Caco-2 (cell line): ENCODE results near the gene KLHDC9. TPM values are rescaled to one million over a fixed set of nuclear protein-coding genes. Genes with fewer than 3 reads are reported as not detected.

Experiments
- BruUV-seq: library from RNA; stranded (reverse); fragments of 400-500 nt; replicated peaks from 2 replicates; lab custom pipeline; 2021; lab: Mats Ljungman, UMichigan
- CTCF ChIA-PET: fragments of 300-600 bp; sonication (Branson Sonifier 250); formaldehyde crosslinking; loops from one replicate; lab custom pipeline; 2022; ENCODE audit warnings: antibody characterized with exemption; lab: Charles Lee
- POLR2A ChIA-PET: fragments of 300-600 bp; sonication (Branson Sonifier 250); formaldehyde crosslinking; loops from one replicate; lab custom pipeline; 2022; ENCODE audit warnings: antibody characterized with exemption; lab: Charles Lee
- DNase-seq, 2 experiments: peaks; one replicate each; pipeline versions ENCODE4 v3.0.0 to v3.0.0-alpha.2; 2020 to 2022
- H3K27me3 ChIP-seq: replicated peaks from 2 replicates; pipeline ENCODE4 v1.6.0; 2011; ENCODE audit warnings: low read length; ENCODE audit not compliant: control insufficient read depth, insufficient read depth
- H3K36me3 ChIP-seq: 2 replicates; pipeline ENCODE4 v1.5.1; 2011; ENCODE audit warnings: low read length; ENCODE audit not compliant: control insufficient read depth, insufficient read depth
- H3K4me1 ChIP-seq: fragments of 250-450 bp; sonication (Bioruptor Pico); 2 replicates; pipeline ENCODE4 v1.5.1; 2020; ENCODE audit warnings: mild to moderate bottlenecking
- H3K4me3 ChIP-seq: 2 replicates; pipeline ENCODE4 v1.5.1; 2011; ENCODE audit warnings: low read depth, mild to moderate bottlenecking, control low read depth, low read length
- H3K9me3 ChIP-seq: fragments of 250-450 bp; sonication (Bioruptor Pico); 2 replicates; pipeline ENCODE4 v1.5.1; 2020; ENCODE audit warnings: mild to moderate bottlenecking, moderate library complexity
- H3K27ac Mint-ChIP-seq: one replicate; pipeline ENCODE4 v1.8.0; 2022; ENCODE audit warnings: mixed read lengths; ENCODE audit not compliant: unreplicated experiment
- H3K27me3 Mint-ChIP-seq: one replicate; pipeline ENCODE4 v1.8.0; 2022; ENCODE audit warnings: mixed read lengths; ENCODE audit not compliant: insufficient read depth, unreplicated experiment
- H3K36me3 Mint-ChIP-seq: one replicate; pipeline ENCODE4 v1.8.0; 2022; ENCODE audit warnings: mild to moderate bottlenecking, mixed read lengths; ENCODE audit not compliant: insufficient read depth, unreplicated experiment
- H3K4me1 Mint-ChIP-seq: one replicate; pipeline ENCODE4 v1.8.0; 2022; ENCODE audit warnings: low read depth, mixed read lengths; ENCODE audit not compliant: unreplicated experiment
- H3K4me3 Mint-ChIP-seq: one replicate; pipeline ENCODE4 v1.8.0; 2022; ENCODE audit warnings: mild to moderate bottlenecking, moderate library complexity, mixed read lengths; ENCODE audit not compliant: unreplicated experiment
- H3K9me3 Mint-ChIP-seq: one replicate; pipeline ENCODE4 v1.8.0; 2022; ENCODE audit warnings: mixed read lengths; ENCODE audit not compliant: unreplicated experiment
- intact Hi-C: fragments of 100-400 bp; cut with micrococcal nuclease; formaldehyde crosslinking; loops from one replicate; pipeline ENCODE4 v1.10.0; 2022; ENCODE audit not compliant: unreplicated experiment
- total RNA-seq: library from RNA; stranded (reverse); gene quantifications from 2 replicates; pipeline ENCODE4 v1.2.3, GENCODE V29; 2022
- TF ChIP-seq, protein P1 (sequence below), 2 experiments: fragments of 200-600 bp in 1 of 2; IDR thresholded peaks; 1 replicate in 1 of 2; 2 replicates in 1 of 2; pipeline versions ENCODE4 v1.5.1 to v1.8.0; 2011 to 2022; ENCODE audit warnings: antibody characterized with exemption in 1 of 2, control low read depth in 1 of 2, inconsistent platforms in 1 of 2, low read depth in 1 of 2, low read length in 1 of 2, mild to moderate bottlenecking in 1 of 2, moderate library complexity in 1 of 2; ENCODE audit not compliant: insufficient read depth in 1 of 2, severe bottlenecking in 1 of 2, unreplicated experiment in 1 of 2

The KLHDC9 gene
- total RNA-seq, 1 experiment from 2014 or later, result 2.0 TPM

GRCh38 chr1:161072751-161073449, 25.3 kb upstream of the KLHDC9 start:
- Histone ChIP-seq H3K27me3 (no peaks in the 10 kb centered on the region), H3K4me3 (no peak overlapping the region), H3K4me1 (no peaks in the 10 kb centered on the region), H3K9me3 (no peaks in the 10 kb centered on the region), H3K36me3 (no peaks in the 10 kb centered on the region)
- no peak for DNase-seq
- no TSS peak for BruUV-seq
- Mint-ChIP-seq H3K4me3 (no peak overlapping the region), H3K27ac (no peak overlapping the region), H3K9me3 (no peaks in the 10 kb centered on the region), H3K27me3 (no peaks in the 10 kb centered on the region), H3K36me3 (peaks cover 4% of the 10 kb centered on the region), H3K4me1 (peaks cover 9% of the 10 kb centered on the region)
- POLR2A ChIA-PET, result interaction anchor here (1.7 kb wide), 1 partner anchor 52 kb away, joined by 4 read pairs; the partner anchor contains the start of gene F11R
- intact Hi-C loops, result loop anchor here (1.0 kb wide), 1 partner anchor 25 kb away; the partner anchor contains the start of gene KLHDC9
- TF ChIP-seq, protein P1, sequence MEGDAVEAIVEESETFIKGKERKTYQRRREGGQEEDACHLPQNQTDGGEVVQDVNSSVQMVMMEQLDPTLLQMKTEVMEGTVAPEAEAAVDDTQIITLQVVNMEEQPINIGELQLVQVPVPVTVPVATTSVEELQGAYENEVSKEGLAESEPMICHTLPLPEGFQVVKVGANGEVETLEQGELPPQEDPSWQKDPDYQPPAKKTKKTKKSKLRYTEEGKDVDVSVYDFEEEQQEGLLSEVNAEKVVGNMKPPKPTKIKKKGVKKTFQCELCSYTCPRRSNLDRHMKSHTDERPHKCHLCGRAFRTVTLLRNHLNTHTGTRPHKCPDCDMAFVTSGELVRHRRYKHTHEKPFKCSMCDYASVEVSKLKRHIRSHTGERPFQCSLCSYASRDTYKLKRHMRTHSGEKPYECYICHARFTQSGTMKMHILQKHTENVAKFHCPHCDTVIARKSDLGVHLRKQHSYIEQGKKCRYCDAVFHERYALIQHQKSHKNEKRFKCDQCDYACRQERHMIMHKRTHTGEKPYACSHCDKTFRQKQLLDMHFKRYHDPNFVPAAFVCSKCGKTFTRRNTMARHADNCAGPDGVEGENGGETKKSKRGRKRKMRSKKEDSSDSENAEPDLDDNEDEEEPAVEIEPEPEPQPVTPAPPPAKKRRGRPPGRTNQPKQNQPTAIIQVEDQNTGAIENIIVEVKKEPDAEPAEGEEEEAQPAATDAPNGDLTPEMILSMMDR (IDR thresholded peaks at IDR 0.05; ENCODE audit: insufficient read depth in 1 of 2, low read depth in 1 of 2, low read length in 1 of 2, severe bottlenecking in 1 of 2, unreplicated experiment in 1 of 2), result no peak
- CTCF ChIA-PET, result interaction anchor here (0.7 to 3.4 kb wide), 3 partner anchors 25 to 76 kb away, joined by 3 to 32 read pairs (median 4); partner anchors contain the start of gene KLHDC9

DNA sequence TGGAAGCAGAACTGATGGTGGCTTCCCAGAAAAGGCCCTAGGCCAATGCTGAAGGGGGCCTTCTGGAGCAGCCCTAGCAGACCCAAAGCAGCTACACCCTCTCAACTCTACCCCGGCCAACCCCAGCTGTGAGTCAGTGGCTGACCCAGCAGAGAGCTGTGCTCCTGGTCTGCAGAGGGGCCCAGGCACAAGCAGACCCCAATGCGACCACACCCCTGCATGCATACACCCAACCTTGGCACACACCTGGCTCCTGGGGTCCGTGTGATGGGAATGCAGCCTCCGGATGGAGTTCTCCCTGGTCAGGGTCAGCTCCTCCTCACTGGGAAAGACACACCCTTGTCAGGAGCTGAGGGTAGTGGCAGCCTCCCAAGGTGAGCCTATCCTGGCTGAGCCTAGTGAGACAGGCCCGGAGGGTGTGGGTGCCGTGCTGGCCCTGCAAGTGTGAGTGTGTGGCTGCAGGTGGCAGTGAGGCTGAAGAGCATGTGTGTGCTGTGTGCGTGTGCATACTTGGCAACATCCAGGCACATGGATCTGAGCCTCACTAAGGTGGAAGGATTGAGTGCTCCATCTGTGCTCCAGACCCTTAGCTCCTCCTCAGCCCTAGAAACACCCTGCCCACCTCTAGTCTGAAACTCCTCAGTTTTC, 24.6 kb upstream of the KLHDC9 start:
- Histone ChIP-seq H3K4me3 (no peak overlapping the region), H3K36me3 (no peaks in the 10 kb centered on the region), H3K27me3 (no peaks in the 10 kb centered on the region), H3K9me3 (no peaks in the 10 kb centered on the region), H3K4me1 (no peaks in the 10 kb centered on the region)
- TF ChIP-seq, protein P1 (IDR thresholded peaks at IDR 0.05; ENCODE audit: insufficient read depth in 1 of 2, low read depth in 1 of 2, low read length in 1 of 2, severe bottlenecking in 1 of 2, unreplicated experiment in 1 of 2), result peak in 1 of 2 experiments; percentile 7
- Mint-ChIP-seq H3K36me3 (peaks cover 4% of the 10 kb centered on the region), H3K27ac (no peak overlapping the region), H3K9me3 (no peaks in the 10 kb centered on the region), H3K4me3 (no peak overlapping the region), H3K27me3 (no peaks in the 10 kb centered on the region), H3K4me1 (peaks cover 9% of the 10 kb centered on the region)
- ChIA-PET POLR2A (no interaction called here), CTCF (interaction anchor here (0.7 to 1.0 kb wide), 2 partner anchors 24 to 76 kb away, joined by 3 to 4 read pairs; partner anchors contain the start of gene KLHDC9)
- intact Hi-C loops, result no loop called here
- peak in 1 of 2 experiments; percentile 55 for DNase-seq
- BruUV-seq, result no TSS peak

- no peaks in the 10 kb centered on the region for H3K36me3 ChIP-seq
- ChIA-PET POLR2A (no interaction called here), CTCF (no interaction called here)
- H3K9me3 ChIP-seq, result no peaks in the 10 kb centered on the region
- Mint-ChIP-seq H3K27ac (no peak overlapping the region), H3K4me1 (peaks cover 9% of the 10 kb centered on the region), H3K9me3 (no peaks in the 10 kb centered on the region), H3K27me3 (no peaks in the 10 kb centered on the region), H3K4me3 (no peak overlapping the region), H3K36me3 (peaks cover 4% of the 10 kb centered on the region)
- no peak overlapping the region for H3K4me3 ChIP-seq
- H3K27me3 ChIP-seq, result no peaks in the 10 kb centered on the region
- TF ChIP-seq, protein P1 (IDR thresholded peaks at IDR 0.05; ENCODE audit: insufficient read depth in 1 of 2, low read depth in 1 of 2, low read length in 1 of 2, severe bottlenecking in 1 of 2, unreplicated experiment in 1 of 2), result no peak
- H3K4me1 ChIP-seq, result no peaks in the 10 kb centered on the region
- intact Hi-C loops, result no loop called here
- DNase-seq, result no peak
- no TSS peak for BruUV-seq
Observed at GRCh38 chr1:161074676-161075368, 23.3 kb upstream of the KLHDC9 start.
